ENCODE measurements around the gene DUSP16.

DUSP16 gene

GRCh38 chr12:12460935-12461922 is 101.4 kb downstream of the DUSP16 start:
- no peak for DNase-seq (ENCODE audit: extremely low read depth, low read depth)
- TF ChIP-seq CTCF (IDR thresholded peaks at IDR 0.05; ENCODE audit: low read depth, low read length) = no peak

DNA sequence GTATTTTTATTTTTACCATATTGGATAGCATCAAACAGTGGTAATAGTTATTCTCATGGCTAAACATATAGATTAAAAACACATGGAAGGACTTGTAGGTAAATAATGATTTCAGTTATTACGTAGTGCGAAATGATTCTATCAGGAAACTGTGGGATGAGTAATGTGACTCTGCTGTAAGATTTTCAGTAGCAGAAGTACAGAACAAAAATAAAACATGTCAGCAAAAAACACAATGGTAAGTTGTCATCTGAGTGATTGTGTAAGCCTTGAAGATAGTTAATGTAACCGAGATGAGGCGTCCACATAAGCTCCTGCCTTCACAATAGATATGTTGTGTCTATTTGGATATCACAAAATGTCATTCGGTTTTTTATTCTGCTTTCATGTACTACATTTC is 106.0 kb downstream of the DUSP16 start:
- no peak for DNase-seq (ENCODE audit: extremely low read depth, low read depth)
- TF ChIP-seq CTCF (IDR thresholded peaks at IDR 0.05; ENCODE audit: low read depth, low read length) = no peak

DNA sequence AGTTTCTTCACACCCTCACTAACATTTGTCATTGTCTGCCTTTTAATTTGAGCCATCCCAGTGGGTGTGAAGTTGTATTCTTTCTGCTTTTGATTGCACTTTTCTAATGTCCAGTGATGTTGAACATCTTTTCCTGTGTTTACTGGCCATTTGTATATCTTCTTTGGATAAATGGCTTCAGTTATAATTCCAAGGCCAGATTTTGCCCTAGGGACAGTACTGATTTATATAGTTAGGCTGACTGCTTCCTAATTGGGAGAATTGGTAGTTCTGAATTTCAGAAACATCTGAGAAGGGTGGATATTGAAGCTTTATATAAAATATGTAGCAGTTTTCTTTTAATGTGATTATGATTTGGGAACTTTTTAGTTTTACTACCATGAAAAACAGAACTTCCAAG is 108.3 kb downstream of the DUSP16 start:
- no peak for TF ChIP-seq CTCF (IDR thresholded peaks at IDR 0.05; ENCODE audit: low read depth, low read length)
- DNase-seq (ENCODE audit: extremely low read depth, low read depth) = no peak

- TF ChIP-seq CTCF (IDR thresholded peaks at IDR 0.05; ENCODE audit: low read depth, low read length) = no peak
Observed at GRCh38 chr12:12453635-12454034, 109.0 kb downstream of the DUSP16 start.

DNA sequence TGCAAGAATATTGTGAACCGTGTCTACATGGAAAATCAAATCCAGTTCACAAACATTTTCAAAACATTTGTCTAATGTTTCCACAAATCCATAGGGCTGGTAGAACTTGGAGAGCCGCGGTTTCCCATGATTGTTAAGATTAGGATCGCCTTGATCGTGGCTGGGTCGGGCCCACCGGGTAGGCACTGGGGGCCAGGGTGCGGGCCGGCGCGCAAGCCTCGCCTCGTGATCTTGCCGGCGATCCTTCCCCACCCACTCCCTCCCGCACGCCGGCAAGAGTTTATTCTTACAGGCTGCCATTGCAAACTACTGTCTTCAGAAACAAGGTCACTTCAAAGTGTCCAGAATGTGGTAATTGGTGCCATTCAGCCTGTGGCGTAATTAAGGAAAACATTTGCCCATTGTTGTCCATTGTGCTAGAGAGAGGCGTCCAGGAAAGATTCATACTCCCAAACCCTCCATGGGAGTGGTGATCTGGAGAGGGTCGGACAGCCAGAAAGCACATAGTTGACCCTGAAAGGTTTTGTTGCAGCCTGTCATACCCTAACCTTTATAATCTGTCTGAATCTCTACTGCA is 110.2 kb downstream of the DUSP16 start:
- TF ChIP-seq CTCF (IDR thresholded peaks at IDR 0.05; ENCODE audit: low read depth, low read length) = no peak
- DNase-seq (ENCODE audit: extremely low read depth, low read depth) = no peak

More at GRCh38 chr12:12453635-12454034, 109.0 kb downstream of the DUSP16 start:
- DNase-seq (ENCODE audit: extremely low read depth, low read depth) = no peak

DNA sequence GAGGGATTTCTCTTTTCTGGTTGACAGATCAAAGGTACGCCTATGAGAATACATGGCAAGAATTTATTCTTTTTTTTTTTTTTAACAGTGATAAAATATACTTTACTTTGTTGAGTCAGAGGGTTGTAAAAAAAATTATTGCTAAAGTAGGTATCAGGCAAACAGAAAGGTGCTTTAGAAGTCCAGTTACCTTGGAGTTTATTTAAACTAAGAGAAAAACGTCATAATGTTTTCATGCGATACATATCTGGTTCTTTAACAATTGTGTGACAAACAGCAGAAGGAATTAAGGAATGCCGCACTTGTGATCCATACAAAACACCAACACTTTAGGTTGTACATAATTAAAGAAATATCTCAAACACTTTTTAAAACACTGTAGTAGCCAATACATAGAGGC is 111.6 kb downstream of the DUSP16 start:
- no peak for TF ChIP-seq CTCF (IDR thresholded peaks at IDR 0.05; ENCODE audit: low read depth, low read length)
- DNase-seq (ENCODE audit: extremely low read depth, low read depth) = no peak

- no peak for DNase-seq (ENCODE audit: extremely low read depth, low read depth)
- no peak for TF ChIP-seq CTCF (IDR thresholded peaks at IDR 0.05; ENCODE audit: low read depth, low read length)
Observed at GRCh38 chr12:12450043-12450471, 112.6 kb downstream of the DUSP16 start.
